Esophagus squamous epithelium (tissue), 5 donors: ENCODE results near the gene OR6C70. TPM values are rescaled to one million over a fixed set of nuclear protein-coding genes. Genes with fewer than 3 reads are reported as not detected.
"Not testable (repeated sequence)": the region's sequence is repeated elsewhere in the genome, so short reads cannot be mapped to it uniquely, and the experiment has no call there.

ENCODE experiments used
- DNase-seq: peaks from one replicate; lab custom pipeline; 2025; lab: John Stamatoyannopoulos, UW
- H3K27ac ChIP-seq, 4 donors: fragments of 200-600 bp; sonication (generic); one replicate each; pipeline ENCODE4 v1.5.1; 2016 to 2019; ENCODE audit warnings: mild to moderate bottlenecking in 1 of 4
- H3K27me3 ChIP-seq, 4 donors: fragments of 200-600 bp; sonication (generic); 1 replicate in 3 of 4; 2 replicates in 1 of 4; pipeline versions ENCODE4 v1.5.1 to v1.6.0; 2017 to 2021; ENCODE audit warnings: antibody characterized with exemption in 1 of 4
- H3K36me3 ChIP-seq, 3 donors: fragments of 200-600 bp; sonication (generic); one replicate each; pipeline ENCODE4 v1.5.1; 2016 to 2019
- H3K4me1 ChIP-seq, 3 donors: fragments of 200-600 bp; sonication (generic); one replicate each; pipeline ENCODE4 v1.5.1; 2017 to 2019
- H3K4me3 ChIP-seq, 4 donors: fragments of 200-600 bp; sonication (generic); 1 replicate in 3 of 4; 2 replicates in 1 of 4; pipeline ENCODE4 v1.5.1; 2016 to 2019; ENCODE audit warnings: mild to moderate bottlenecking in 2 of 4, moderate library complexity in 1 of 4
- H3K9me3 ChIP-seq, 3 donors: fragments of 200-600 bp; sonication (generic); one replicate each; pipeline ENCODE4 v1.5.1; 2016 to 2019
- POLR2A ChIP-seq, 4 donors: fragments of 450-650 bp; IDR thresholded peaks; one replicate each; pipeline ENCODE4 v1.6.1; 2017; ENCODE audit warnings: antibody characterized with exemption in 4 of 4, mild to moderate bottlenecking in 4 of 4, moderate library complexity in 3 of 4
- WGBS, 2 donors: methylation state at CpG; one replicate each; pipeline ENCODE4 v1.1.5; 2018; 5-methylcytosine and 5-hydroxymethylcytosine counted together
- intact Hi-C: fragments of 100-400 bp; cut with DNase I; formaldehyde crosslinking; loops from one replicate; pipeline ENCODE4 v1.15.0; 2022
- total RNA-seq, 4 donors: library from RNA; depleted of rRNA; stranded (reverse); fragments of >200 nt; gene quantifications; one replicate each; pipeline ENCODE4 v1.1.0, GENCODE V29; 2016
- TF ChIP-seq, protein P1 (sequence below), 6 experiments: fragments of 450-650 bp in 4 of 6; fragments of 200-600 bp in 2 of 6; sonication (generic) in 2 of 6; IDR thresholded peaks; one replicate each; pipeline ENCODE4 v1.5.1; 2016 to 2019; ENCODE audit warnings: antibody characterized with exemption in 6 of 6, mild to moderate bottlenecking in 4 of 6, moderate library complexity in 4 of 6
- donor health status: DM: yes; HTN: yes; CAD: no.

Gene OR6C70
- total RNA-seq, 4 donors from 2014 or later, result not detected

DNA sequence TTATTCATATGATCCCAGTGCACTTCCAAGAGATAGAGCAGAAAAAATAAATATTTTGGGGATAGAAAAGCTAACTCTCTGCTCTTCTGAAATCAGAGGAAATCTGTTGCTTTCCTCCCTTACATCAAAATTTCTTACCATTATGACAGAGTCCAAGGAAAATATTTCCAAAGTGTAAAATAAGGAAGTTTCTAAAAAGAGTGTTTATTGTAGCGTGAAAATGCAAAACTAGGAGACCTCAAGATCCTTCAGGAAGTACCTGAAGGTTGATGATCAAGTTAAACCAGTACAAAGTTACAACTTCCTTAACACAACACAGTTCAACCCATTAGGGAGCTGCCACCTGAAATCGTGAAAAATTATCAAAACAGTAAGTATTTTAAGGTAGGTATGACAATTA lies 26.2 kb downstream of the OR6C70 start, which contains the start of gene OR6C2:
Gene OR6C2 (plus strand): TSS at position 301 of the 400 bp plus-strand sequence. CDS start 8,138 bp downstream, outside the sequence.
- Histone ChIP-seq H3K36me3 (no peaks in the 10 kb centered on the region), H3K27me3 (no peaks in the 10 kb centered on the region), H3K4me3 (no peak within 1 kb of the TSS), H3K9me3 (no peaks in the 10 kb centered on the region), H3K27ac (no peak within 1 kb of the TSS), H3K4me1 (no peaks in the 10 kb centered on the region)
- 32 to 50% methylated on average over 2 of the region's 2 CpGs for WGBS, 2 donors
- intact Hi-C loops, result no loop called here
- DNase-seq, result no peak
- TF ChIP-seq, protein P1, sequence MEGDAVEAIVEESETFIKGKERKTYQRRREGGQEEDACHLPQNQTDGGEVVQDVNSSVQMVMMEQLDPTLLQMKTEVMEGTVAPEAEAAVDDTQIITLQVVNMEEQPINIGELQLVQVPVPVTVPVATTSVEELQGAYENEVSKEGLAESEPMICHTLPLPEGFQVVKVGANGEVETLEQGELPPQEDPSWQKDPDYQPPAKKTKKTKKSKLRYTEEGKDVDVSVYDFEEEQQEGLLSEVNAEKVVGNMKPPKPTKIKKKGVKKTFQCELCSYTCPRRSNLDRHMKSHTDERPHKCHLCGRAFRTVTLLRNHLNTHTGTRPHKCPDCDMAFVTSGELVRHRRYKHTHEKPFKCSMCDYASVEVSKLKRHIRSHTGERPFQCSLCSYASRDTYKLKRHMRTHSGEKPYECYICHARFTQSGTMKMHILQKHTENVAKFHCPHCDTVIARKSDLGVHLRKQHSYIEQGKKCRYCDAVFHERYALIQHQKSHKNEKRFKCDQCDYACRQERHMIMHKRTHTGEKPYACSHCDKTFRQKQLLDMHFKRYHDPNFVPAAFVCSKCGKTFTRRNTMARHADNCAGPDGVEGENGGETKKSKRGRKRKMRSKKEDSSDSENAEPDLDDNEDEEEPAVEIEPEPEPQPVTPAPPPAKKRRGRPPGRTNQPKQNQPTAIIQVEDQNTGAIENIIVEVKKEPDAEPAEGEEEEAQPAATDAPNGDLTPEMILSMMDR (IDR thresholded peaks at IDR 0.05), result no peak
- no peak for TF ChIP-seq POLR2A (IDR thresholded peaks at IDR 0.05)

DNA sequence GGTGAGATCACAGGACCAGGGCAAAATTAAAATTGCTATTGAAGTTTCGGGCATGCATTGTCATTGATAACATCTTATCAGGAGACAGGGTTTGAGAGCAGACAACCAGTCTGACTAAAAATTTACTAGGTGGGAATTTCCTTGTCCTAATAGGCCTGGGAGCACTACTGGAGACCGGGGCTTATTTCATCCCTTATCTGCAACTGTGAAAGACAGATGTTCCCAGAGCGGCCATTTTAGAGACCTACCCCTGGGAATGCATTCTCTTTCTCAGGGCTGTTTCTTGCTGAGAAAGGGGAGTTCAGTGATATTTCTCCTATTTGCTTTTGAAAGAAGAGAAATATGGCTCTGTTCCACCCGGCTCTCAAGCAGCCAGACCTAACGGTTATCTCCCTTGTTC lies 28.7 kb downstream of the OR6C70 start:
- H3K4me1 ChIP-seq, intact Hi-C loops, H3K9me3 ChIP-seq, DNase-seq, H3K27me3 ChIP-seq, H3K4me3 ChIP-seq, H3K27ac ChIP-seq, H3K36me3 ChIP-seq: not testable (repeated sequence)
- WGBS, 2 donors, result 76 to 81% methylated on average over 5 of the region's 5 CpGs

GRCh38 chr12:55428331-55429243 lies 41.4 kb downstream of the OR6C70 start:
- H3K27ac ChIP-seq, result no peak overlapping the region
- H3K4me3 ChIP-seq, result no peak overlapping the region
- H3K36me3 ChIP-seq, result no peaks in the 10 kb centered on the region
- intact Hi-C loops, result no loop called here
- no peaks in the 10 kb centered on the region for H3K9me3 ChIP-seq
- H3K4me1 ChIP-seq, result no peaks in the 10 kb centered on the region
- H3K27me3 ChIP-seq, result no peaks in the 10 kb centered on the region
- no peak for TF ChIP-seq POLR2A (IDR thresholded peaks at IDR 0.05)
- TF ChIP-seq, protein P1 (IDR thresholded peaks at IDR 0.05), result no peak
- 8 to 17% methylated on average over 1 of the region's 1 CpG for WGBS, 2 donors
- DNase-seq, result no peak

DNA sequence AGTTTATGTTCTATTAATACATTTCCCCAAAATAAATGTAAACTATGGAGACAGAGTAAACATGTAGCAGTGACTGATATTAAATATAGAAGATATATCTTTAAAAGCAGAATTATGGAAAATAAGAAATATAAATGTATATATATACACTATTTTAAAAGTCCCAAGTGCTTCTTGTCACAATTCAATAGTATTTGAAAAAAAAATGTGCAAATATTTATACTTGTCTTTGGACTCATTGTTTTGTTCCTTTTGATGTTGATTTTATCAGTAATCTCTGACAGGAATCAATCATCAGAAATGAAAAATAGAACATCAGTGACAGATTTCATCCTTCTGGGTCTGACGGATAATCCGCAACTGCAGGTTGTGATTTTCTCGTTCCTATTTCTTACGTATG lies 44.0 kb downstream of the OR6C70 start, which contains the start of gene OR6C76:
Gene OR6C76 (plus strand): TSS at position 301 of the 400 bp plus-strand sequence. CDS start 0 bp downstream, at position 301.
- no peak for DNase-seq
- no peaks in the 10 kb centered on the region for H3K9me3 ChIP-seq
- H3K27me3 ChIP-seq, result no peaks in the 10 kb centered on the region
- intact Hi-C loops, result no loop called here
- WGBS, 2 donors, result 55 to 68% methylated on average over 4 of the region's 4 CpGs
- no peak within 1 kb of the TSS for H3K4me3 ChIP-seq
- H3K36me3 ChIP-seq, result no peaks in the 10 kb centered on the region
- TF ChIP-seq, protein P1 (IDR thresholded peaks at IDR 0.05), result no peak
- no peak for TF ChIP-seq POLR2A (IDR thresholded peaks at IDR 0.05)
- no peaks in the 10 kb centered on the region for H3K4me1 ChIP-seq
- H3K27ac ChIP-seq, result no peak within 1 kb of the TSS

DNA sequence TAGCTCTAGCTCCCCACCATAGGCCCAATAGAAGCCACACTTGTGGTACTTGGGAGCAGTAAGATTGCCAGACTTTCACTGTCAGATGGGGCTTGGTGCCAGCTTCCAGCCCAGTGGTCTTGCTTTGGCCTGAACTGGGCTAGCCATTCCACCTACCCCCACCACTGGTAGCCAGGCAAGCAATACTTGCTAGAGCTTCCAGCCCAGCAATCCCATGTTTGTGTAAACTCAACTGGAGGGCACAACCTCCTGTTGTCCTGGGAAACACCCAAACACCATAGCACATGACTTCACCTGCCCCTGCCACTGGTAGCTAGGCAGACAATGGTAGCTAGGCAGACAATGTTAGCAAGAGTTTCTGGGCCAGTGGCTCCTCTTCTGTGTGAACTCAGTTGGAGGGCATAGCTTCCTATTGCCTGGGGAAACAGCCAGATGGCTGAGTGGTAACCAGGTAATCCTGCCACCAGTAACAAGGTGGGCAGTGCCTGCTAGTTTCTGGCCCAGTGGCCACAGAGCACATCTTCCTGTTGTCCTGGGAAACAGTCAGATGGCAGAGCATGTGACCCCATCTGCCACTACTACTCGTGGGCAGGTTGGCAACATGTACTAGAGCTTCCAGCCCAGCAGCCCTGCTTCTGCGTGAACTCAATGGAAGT lies 49.5 kb downstream of the OR6C70 start:
- intact Hi-C loops, result no loop called here
- 60 to 61% methylated on average over 2 of the region's 2 CpGs for WGBS, 2 donors
- Histone ChIP-seq H3K27ac (no peak overlapping the region), H3K36me3 (no peaks in the 10 kb centered on the region), H3K4me3 (no peak overlapping the region), H3K27me3 (peaks cover 0 to 8% (median 0%) of the 10 kb centered on the region in 4 donors), H3K4me1 (no peaks in the 10 kb centered on the region), H3K9me3 (no peaks in the 10 kb centered on the region)
- no peak for DNase-seq
- TF ChIP-seq POLR2A (IDR thresholded peaks at IDR 0.05), result no peak
- TF ChIP-seq, protein P1 (IDR thresholded peaks at IDR 0.05), result no peak

Other genes with a start within 250 kb of the OR6C70 start
- not detected for gene OR10A7, start 249.1 kb downstream of the OR6C70 start, total RNA-seq
- not detected for gene OR6C74, start 225.5 kb downstream of the OR6C70 start, total RNA-seq
- not detected for gene OR6C6, start 173.6 kb downstream of the OR6C70 start, total RNA-seq
- not detected for gene OR6C1, start 155.8 kb downstream of the OR6C70 start, total RNA-seq
- not detected for gene OR6C3, start 139.4 kb downstream of the OR6C70 start, total RNA-seq
- not detected for gene OR6C75, start 107.2 kb downstream of the OR6C70 start, total RNA-seq
- gene OR6C65, start 69.6 kb downstream of the OR6C70 start, total RNA-seq, result not detected
- gene OR6C76, start 43.9 kb downstream of the OR6C70 start, total RNA-seq, result not detected
- gene OR6C2, start 26.1 kb downstream of the OR6C70 start, total RNA-seq, result under 1 TPM in 1 of 4 donors, not detected in 3; 0.22 TPM
- gene OR6C68, start 22.2 kb upstream of the OR6C70 start, total RNA-seq, result not detected
- gene OR6C4, start 79.5 kb upstream of the OR6C70 start, total RNA-seq, result not detected
- not detected for gene OR2AP1, start 102.3 kb upstream of the OR6C70 start, total RNA-seq
- gene OR10P1, start 166.8 kb upstream of the OR6C70 start, total RNA-seq, result not detected
- gene ITGA7, start 237.8 kb upstream of the OR6C70 start, total RNA-seq, result 10 to 100 TPM in 2 of 4 donors, 1 to 10 TPM in 2; 1.1 to 26.3 (median 10.5) TPM
- gene BLOC1S1, start 245.9 kb upstream of the OR6C70 start, total RNA-seq, result 100 to 1,000 TPM; 117 to 211 (median 178) TPM